ENCODE data around the gene SLC30A2. TPM values are rescaled to one million over a fixed set of nuclear protein-coding genes. Genes with fewer than 3 reads are reported as not detected.

The SLC30A2 gene
- total RNA-seq, 2 donors from 2014 or later, result 0.22 to 0.63 TPM

DNA sequence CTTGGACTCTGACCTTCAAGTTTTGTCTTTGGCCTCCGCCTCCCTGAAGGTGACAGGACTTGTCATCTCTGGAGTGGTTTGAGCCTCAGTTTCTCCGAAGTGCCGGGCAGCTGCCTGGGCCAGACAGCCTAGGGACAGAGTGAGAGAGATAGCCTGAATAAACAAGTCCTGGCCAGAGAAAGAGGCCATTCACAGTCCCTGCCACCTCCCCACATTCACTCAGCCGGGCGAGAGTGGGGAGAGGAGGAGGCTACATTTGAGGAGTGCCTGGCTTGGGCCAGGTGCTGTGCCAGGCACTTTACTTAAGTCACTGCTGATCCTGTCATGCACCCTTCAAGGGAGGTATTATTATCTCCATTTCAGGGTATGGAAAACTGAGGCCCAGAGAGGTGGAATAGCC, 20.9 kb downstream of the SLC30A2 start:
- TF ChIP-seq, protein P1, sequence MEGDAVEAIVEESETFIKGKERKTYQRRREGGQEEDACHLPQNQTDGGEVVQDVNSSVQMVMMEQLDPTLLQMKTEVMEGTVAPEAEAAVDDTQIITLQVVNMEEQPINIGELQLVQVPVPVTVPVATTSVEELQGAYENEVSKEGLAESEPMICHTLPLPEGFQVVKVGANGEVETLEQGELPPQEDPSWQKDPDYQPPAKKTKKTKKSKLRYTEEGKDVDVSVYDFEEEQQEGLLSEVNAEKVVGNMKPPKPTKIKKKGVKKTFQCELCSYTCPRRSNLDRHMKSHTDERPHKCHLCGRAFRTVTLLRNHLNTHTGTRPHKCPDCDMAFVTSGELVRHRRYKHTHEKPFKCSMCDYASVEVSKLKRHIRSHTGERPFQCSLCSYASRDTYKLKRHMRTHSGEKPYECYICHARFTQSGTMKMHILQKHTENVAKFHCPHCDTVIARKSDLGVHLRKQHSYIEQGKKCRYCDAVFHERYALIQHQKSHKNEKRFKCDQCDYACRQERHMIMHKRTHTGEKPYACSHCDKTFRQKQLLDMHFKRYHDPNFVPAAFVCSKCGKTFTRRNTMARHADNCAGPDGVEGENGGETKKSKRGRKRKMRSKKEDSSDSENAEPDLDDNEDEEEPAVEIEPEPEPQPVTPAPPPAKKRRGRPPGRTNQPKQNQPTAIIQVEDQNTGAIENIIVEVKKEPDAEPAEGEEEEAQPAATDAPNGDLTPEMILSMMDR (IDR thresholded peaks at IDR 0.05), result no peak
- H3K27me3 ChIP-seq, result no peaks in the 10 kb centered on the region
- DNase-seq (ENCODE audit: low spot score), result no peak
- no peak overlapping the region for H3K27ac ChIP-seq
- H3K9me3 ChIP-seq, result no peaks in the 10 kb centered on the region
- H3K4me1 ChIP-seq, result peaks cover 0 to 38% of the 10 kb centered on the region in 2 donors
- H3K36me3 ChIP-seq, result no peaks in the 10 kb centered on the region
- no peak overlapping the region for H3K4me3 ChIP-seq

DNA sequence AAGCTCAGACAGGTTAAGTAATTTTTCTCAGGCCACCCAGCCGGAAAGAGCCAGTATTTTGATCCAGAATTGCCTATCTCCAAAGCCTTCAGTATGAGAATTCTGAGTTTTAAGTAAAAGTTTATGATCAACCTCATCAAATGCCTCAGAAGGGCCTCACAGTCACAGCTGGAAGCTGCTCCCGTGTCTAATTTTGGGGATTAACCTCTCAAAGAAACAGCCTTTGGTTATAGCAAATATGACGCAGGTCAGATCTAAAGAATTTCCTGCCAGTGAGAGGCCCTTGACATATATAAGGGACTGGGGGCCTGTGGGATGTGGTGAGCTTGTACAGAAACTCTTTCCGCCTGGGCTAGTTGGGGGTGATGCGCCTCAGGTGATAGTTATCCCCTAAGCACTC, 22.1 kb downstream of the SLC30A2 start:
- H3K4me1 ChIP-seq, result peaks cover 0 to 45% of the 10 kb centered on the region in 2 donors
- no peaks in the 10 kb centered on the region for H3K36me3 ChIP-seq
- H3K27me3 ChIP-seq, result no peaks in the 10 kb centered on the region
- no peak overlapping the region for H3K4me3 ChIP-seq
- H3K27ac ChIP-seq, result no peak overlapping the region
- no peak for DNase-seq (ENCODE audit: low spot score)
- no peaks in the 10 kb centered on the region for H3K9me3 ChIP-seq
- TF ChIP-seq, protein P1 (IDR thresholded peaks at IDR 0.05), result no peak

DNA sequence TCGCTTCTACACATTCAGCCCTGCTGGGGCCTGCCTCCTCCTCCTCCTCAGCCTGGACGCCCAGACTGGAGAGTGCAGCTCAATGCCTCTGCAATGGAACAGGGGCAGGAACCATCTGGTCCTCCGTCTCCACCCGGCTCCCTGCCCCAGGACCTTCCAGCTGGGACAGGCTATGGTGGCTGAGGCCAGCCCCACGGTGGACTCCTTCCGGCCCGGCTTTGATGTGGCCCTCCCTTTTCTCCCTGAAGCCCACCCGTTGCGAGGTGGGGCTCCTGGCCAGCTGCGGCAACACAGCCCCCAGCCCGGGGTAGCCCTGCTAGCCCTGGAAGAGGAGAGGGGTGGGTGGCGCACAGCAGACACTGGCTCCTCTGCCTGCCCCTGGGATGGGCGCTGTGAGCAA, 22.9 kb downstream of the SLC30A2 start:
- Histone ChIP-seq H3K9me3 (no peaks in the 10 kb centered on the region), H3K4me3 (no peak overlapping the region), H3K36me3 (no peaks in the 10 kb centered on the region), H3K4me1 (peaks cover 0 to 45% of the 10 kb centered on the region in 2 donors), H3K27ac (peak overlapping the region; percentile 82 to 84), H3K27me3 (no peaks in the 10 kb centered on the region)
- no peak for DNase-seq (ENCODE audit: low spot score)
- TF ChIP-seq, protein P1 (IDR thresholded peaks at IDR 0.05), result no peak

DNA sequence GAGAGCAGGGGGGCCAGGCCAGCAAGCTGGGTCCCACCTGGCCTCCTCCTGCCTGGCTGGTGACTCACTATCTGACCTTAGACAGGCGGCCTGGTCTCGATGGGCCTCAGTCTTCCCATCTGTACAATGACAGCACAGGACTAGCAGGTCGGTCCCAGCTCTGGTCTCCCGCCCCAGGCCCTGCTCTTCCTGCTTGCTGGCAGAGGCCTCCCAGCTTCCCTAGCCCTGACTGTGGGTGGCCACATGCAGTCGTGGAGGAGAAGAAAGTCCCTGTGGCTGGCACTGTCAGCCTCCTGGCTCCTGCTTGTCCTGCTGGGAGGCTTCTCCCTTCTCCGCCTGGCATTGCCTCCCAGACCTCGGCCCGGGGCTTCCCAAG, 23.5 kb downstream of the SLC30A2 start:
- TF ChIP-seq, protein P1 (IDR thresholded peaks at IDR 0.05), result no peak
- H3K27ac ChIP-seq, result peak overlapping the region; percentile 82 to 84
- no peaks in the 10 kb centered on the region for H3K9me3 ChIP-seq
- H3K4me1 ChIP-seq, result peaks cover 0 to 51% of the 10 kb centered on the region in 2 donors
- DNase-seq (ENCODE audit: low spot score), result no peak
- no peak overlapping the region for H3K4me3 ChIP-seq
- no peaks in the 10 kb centered on the region for H3K27me3 ChIP-seq
- H3K36me3 ChIP-seq, result no peaks in the 10 kb centered on the region

- Histone ChIP-seq H3K9me3 (no peaks in the 10 kb centered on the region), H3K4me1 (peaks cover 0 to 56% of the 10 kb centered on the region in 2 donors), H3K27me3 (no peaks in the 10 kb centered on the region), H3K4me3 (peak within 1 kb of the TSS in 1 of 2 donors; percentile 33), H3K27ac (peak within 1 kb of the TSS; percentile 82 to 84), H3K36me3 (no peaks in the 10 kb centered on the region)
- TF ChIP-seq, protein P1 (IDR thresholded peaks at IDR 0.05), result no peak
- no peak for DNase-seq (ENCODE audit: low spot score)
Observed at GRCh38 chr1:26021647-26022403, 24.1 kb downstream of the SLC30A2 start, which contains the start of gene EXTL1. EXTL1 (plus strand) TSS chr1:26021775; CDS start chr1:26022647, 872 bp downstream.
